GM19372 (cell line): ENCODE results near the gene THAP10.

Source experiments
- ATAC-seq: cut with Tn5 transposase; IDR thresholded peaks from one replicate; pipeline ENCODE4 v1.9.1; 2021; ENCODE audit warnings: mild to moderate bottlenecking, low read depth, moderate library complexity; ENCODE audit not compliant: unreplicated experiment

Gene THAP10

GRCh38 chr15:70855764-70856163 is 36.5 kb downstream of the THAP10 start:
- no peak for ATAC-seq

- ATAC-seq: no peak
Observed at GRCh38 chr15:70854666-70854976, 37.6 kb downstream of the THAP10 start.

GRCh38 chr15:70853973-70854665 is 38.1 kb downstream of the THAP10 start, which contains the start of gene LARP6:
Gene LARP6, minus strand, starts transcription at chr15:70854157. Its CDS starts 69 bp downstream, at chr15:70854088.
- no peak for ATAC-seq

GRCh38 chr15:70853318-70853972 is 38.8 kb downstream of the THAP10 start:
- no peak for ATAC-seq

GRCh38 chr15:70852501-70853317 is 39.5 kb downstream of the THAP10 start:
- ATAC-seq: no peak

- no peak for ATAC-seq
Observed at GRCh38 chr15:70851889-70852288, 40.3 kb downstream of the THAP10 start.

GRCh38 chr15:70845602-70846360 is 46.5 kb downstream of the THAP10 start:
- no peak for ATAC-seq

- ATAC-seq: no peak
Observed at GRCh38 chr15:70837476-70837875, 54.8 kb downstream of the THAP10 start.

- ATAC-seq: no peak
Observed at GRCh38 chr15:70835841-70836240, 56.4 kb downstream of the THAP10 start.

- no peak for ATAC-seq
Observed at GRCh38 chr15:70835415-70835814, 56.8 kb downstream of the THAP10 start.

GRCh38 chr15:70834999-70835398 is 57.2 kb downstream of the THAP10 start:
- ATAC-seq: no peak

GRCh38 chr15:70833861-70834765 is 58.1 kb downstream of the THAP10 start:
- no peak for ATAC-seq

GRCh38 chr15:70833422-70833821 is 58.8 kb downstream of the THAP10 start:
- ATAC-seq: no peak

GRCh38 chr15:70832176-70832575 is 60.1 kb downstream of the THAP10 start:
- ATAC-seq: no peak
